Keratinocyte (primary cell): ENCODE data around the gene DCT. TPM values are rescaled to one million over a fixed set of nuclear protein-coding genes. Genes with fewer than 3 reads are reported as not detected.

ENCODE experiments used
- DNase-seq: peaks from one replicate; pipeline ENCODE4 v3.0.0-alpha.2; 2011; ENCODE audit warnings: low read depth, missing footprints, low spot score
- FAIRE-seq: peaks from 2 replicates; lab custom pipeline; 2011; peaks lifted over from hg19 to GRCh38; lab: Jason Lieb, UNC
- H2AFZ ChIP-seq: 2 replicates; pipeline ENCODE4 v1.6.0; 2012; ENCODE audit warnings: low read length, control low read depth, inconsistent platforms; ENCODE audit not compliant: control insufficient read depth
- H3K27ac ChIP-seq: 2 replicates; pipeline ENCODE4 v1.5.1; 2011; ENCODE audit warnings: low read length; ENCODE audit not compliant: control insufficient read depth, insufficient read depth
- H3K27me3 ChIP-seq: 3 replicates; pipeline ENCODE4 v1.6.0; 2011; ENCODE audit warnings: low read length; ENCODE audit not compliant: control insufficient read depth, insufficient read depth; ENCODE audit errors: extremely low read depth
- H3K36me3 ChIP-seq, 2 experiments: 2 replicates in 1 of 2; 3 replicates in 1 of 2; pipeline ENCODE4 v1.5.1; 2011; ENCODE audit warnings: low read length in 2 of 2, mild to moderate bottlenecking in 1 of 2; ENCODE audit not compliant: control insufficient read depth in 2 of 2, insufficient read depth in 2 of 2; ENCODE audit errors: extremely low read depth in 1 of 2
- H3K4me1 ChIP-seq: 3 replicates; pipeline ENCODE4 v1.5.1; 2011; ENCODE audit warnings: low read length; ENCODE audit not compliant: control insufficient read depth, insufficient read depth; ENCODE audit errors: extremely low read depth
- H3K4me2 ChIP-seq: 3 replicates; pipeline ENCODE4 v1.6.0; 2011; ENCODE audit warnings: low read depth, low read length; ENCODE audit not compliant: control insufficient read depth, insufficient read depth; ENCODE audit errors: extremely low read depth
- H3K4me3 ChIP-seq, 3 experiments: fragments of 200-600 bp in 1 of 3; sonication (generic) in 1 of 3; 2 replicates in 2 of 3; 3 replicates in 1 of 3; pipeline ENCODE4 v1.5.1; 2011 to 2016; ENCODE audit warnings: low read length in 3 of 3, mild to moderate bottlenecking in 3 of 3, control low read depth in 2 of 3, inconsistent platforms in 1 of 3, low read depth in 1 of 3, mixed read lengths in 1 of 3, mixed run types in 1 of 3, moderate library complexity in 1 of 3; ENCODE audit not compliant: control insufficient read depth in 2 of 3, insufficient read depth in 2 of 3; ENCODE audit errors: extremely low read depth in 1 of 3
- H3K79me2 ChIP-seq: 2 replicates; pipeline ENCODE4 v1.6.0; 2012; ENCODE audit warnings: low read length; ENCODE audit not compliant: control insufficient read depth, insufficient read depth
- H3K9ac ChIP-seq: 3 replicates; pipeline ENCODE4 v1.6.0; 2011; ENCODE audit warnings: low read length; ENCODE audit not compliant: control insufficient read depth, insufficient read depth; ENCODE audit errors: extremely low read depth
- H3K9me1 ChIP-seq: 3 replicates; pipeline ENCODE4 v1.6.0; 2011; ENCODE audit warnings: low read length; ENCODE audit not compliant: control insufficient read depth, insufficient read depth; ENCODE audit errors: extremely low read depth
- H3K9me3 ChIP-seq: 2 replicates; pipeline ENCODE4 v1.5.1; 2012; ENCODE audit warnings: low read depth, low read length; ENCODE audit not compliant: control insufficient read depth
- H4K20me1 ChIP-seq: 3 replicates; pipeline ENCODE4 v1.6.0; 2011; ENCODE audit warnings: low read length; ENCODE audit not compliant: control insufficient read depth, insufficient read depth; ENCODE audit errors: extremely low read depth
- CTCF ChIP-seq, 3 experiments: IDR thresholded peaks in 1 of 3; conservative IDR thresholded peaks in 1 of 3; optimal IDR thresholded peaks in 1 of 3; 2 replicates in 2 of 3; 3 replicates in 1 of 3; pipeline versions ENCODE3 to v1.5.1; 2011; ENCODE audit warnings: low read length in 3 of 3, mild to moderate bottlenecking in 3 of 3, moderate library complexity in 2 of 3, control low read depth in 1 of 3, inconsistent platforms in 1 of 3; ENCODE audit not compliant: insufficient read depth in 2 of 3; ENCODE audit errors: extremely low read depth in 1 of 3
- EZH2 ChIP-seq: IDR thresholded peaks from one replicate; pipeline ENCODE4 v1.6.1; 2012; ENCODE audit warnings: inconsistent platforms, mild to moderate bottlenecking, low read length, moderate library complexity
- dilution Hi-C: fragments of 300-500 bp; cut with MboI; formaldehyde crosslinking; loops from one replicate; pipeline ENCODE4 v1.7.0; 2020; ENCODE audit warnings: low sequenced_read_pairs; ENCODE audit not compliant: extremely low pct_ligation_motif_present
- polyA plus RNA-seq, 5 experiments: library from polyadenylated mRNA; depleted of rRNA in 3 of 5; stranded (reverse) in 3 of 5; stranded (forward) in 1 of 5; unstranded in 1 of 5; fragments of >200 nt; gene quantifications; 1 replicate in 1 of 5; 2 replicates in 3 of 5; 3 replicates in 1 of 5; pipeline versions ENCODE4 v1.2.1 to v1.2.3, GENCODE V29; 2011 to 2012; ENCODE audit warnings: missing spikeins in 2 of 5, low read depth in 1 of 5, low replicate concordance in 1 of 5

The DCT gene
- polyA plus RNA-seq, 1 donor (not counting 4 experiments of a cell fraction or from before 2014, with no cell fraction given), result 0.04 TPM

GRCh38 chr13:94419304-94419924 is 60.1 kb downstream of the DCT start:
- Histone ChIP-seq H3K4me2 (no peak overlapping the region), H3K4me1 (no peaks in the 10 kb centered on the region), H4K20me1 (no peaks in the 10 kb centered on the region), H3K79me2 (no peaks in the 10 kb centered on the region), H3K36me3 (no peaks in the 10 kb centered on the region), H3K27me3 (no peaks in the 10 kb centered on the region), H3K9ac (no peak overlapping the region), H3K4me3 (no peak overlapping the region), H2AFZ (no peak overlapping the region), H3K27ac (no peak overlapping the region), H3K9me3 (no peaks in the 10 kb centered on the region), H3K9me1 (no peaks in the 10 kb centered on the region)
- FAIRE-seq (no peak), DNase-seq (no peak)
- dilution Hi-C loops, result no loop called here
- TF ChIP-seq EZH2 (no peak), CTCF (optimal IDR thresholded peaks at IDR 0.05 in 1 of 3, IDR thresholded peaks at IDR 0.05 in 1 of 3, conservative IDR thresholded peaks at IDR 0.05 in 1 of 3; ENCODE audit: extremely low read depth in 1 of 3, insufficient read depth in 2 of 3, low read length in 3 of 3) (no peak)

- Histone ChIP-seq H3K36me3 (no peaks in the 10 kb centered on the region), H3K27ac (no peak overlapping the region), H3K9me1 (no peaks in the 10 kb centered on the region), H3K9ac (no peak overlapping the region), H3K4me2 (no peak overlapping the region), H2AFZ (no peak overlapping the region), H3K9me3 (no peaks in the 10 kb centered on the region), H4K20me1 (no peaks in the 10 kb centered on the region), H3K4me3 (no peak overlapping the region), H3K79me2 (no peaks in the 10 kb centered on the region), H3K4me1 (no peaks in the 10 kb centered on the region), H3K27me3 (no peaks in the 10 kb centered on the region)
- dilution Hi-C loops, result no loop called here
- DNase-seq (no peak), FAIRE-seq (no peak)
- no peak for TF ChIP-seq CTCF (optimal IDR thresholded peaks at IDR 0.05 in 1 of 3, IDR thresholded peaks at IDR 0.05 in 1 of 3, conservative IDR thresholded peaks at IDR 0.05 in 1 of 3; ENCODE audit: extremely low read depth in 1 of 3, insufficient read depth in 2 of 3, low read length in 3 of 3)
- TF ChIP-seq EZH2, result no peak
These were observed 62.2 kb downstream of the DCT start for GRCh38 chr13:94417294-94417693.
